H1 (cell line): Measurements from ENCODE around the gene BRIX1.

Source experiments
- BCL11A ChIP-seq, 2 experiments: IDR thresholded peaks; one replicate each; pipeline ENCODE4 v1.6.1; 2011; ENCODE audit warnings: low read depth in 2 of 2, low read length in 2 of 2, mild to moderate bottlenecking in 2 of 2
- CBX5 ChIP-seq: fragments of 300-800, 300-1000 bp; sonication (generic); IDR thresholded peaks from 2 replicates; pipeline ENCODE4 v1.7.1; 2016; ENCODE audit warnings: antibody characterized with exemption, low read length, low read depth
- CTCF ChIP-seq, 3 experiments: IDR thresholded peaks; 1 replicate in 2 of 3; 2 replicates in 1 of 3; pipeline versions ENCODE4 v1.5.1 to v1.6.1; 2011; ENCODE audit warnings: low read length in 3 of 3, mild to moderate bottlenecking in 3 of 3, inconsistent platforms in 2 of 3, low read depth in 1 of 3, moderate library complexity in 1 of 3; ENCODE audit not compliant: insufficient read depth in 1 of 3; ENCODE audit errors: control extremely low read depth in 1 of 3
- GABPA ChIP-seq: IDR thresholded peaks from 2 replicates; pipeline ENCODE4 v1.6.1; 2011; ENCODE audit warnings: mild to moderate bottlenecking, low read length, moderate library complexity, borderline replicate concordance; ENCODE audit not compliant: insufficient read depth
- JUND ChIP-seq: IDR thresholded peaks from 2 replicates; pipeline ENCODE4 v1.6.1; 2011; ENCODE audit warnings: mild to moderate bottlenecking, improper control_type of control experiment, low read length
- POLR2A ChIP-seq, 2 experiments: IDR thresholded peaks; 1 replicate in 1 of 2; 2 replicates in 1 of 2; pipeline ENCODE4 v1.6.1; 2011; ENCODE audit warnings: low read depth in 2 of 2, low read length in 2 of 2, mild to moderate bottlenecking in 2 of 2; ENCODE audit errors: control extremely low read depth in 1 of 2
- TCF12 ChIP-seq: IDR thresholded peaks from 2 replicates; pipeline ENCODE4 v1.6.1; 2011; ENCODE audit warnings: low read depth, mild to moderate bottlenecking, low read length
- YY1 ChIP-seq: IDR thresholded peaks from 2 replicates; pipeline ENCODE4 v1.6.1; 2011; ENCODE audit warnings: low read depth, mild to moderate bottlenecking, low read length

GRCh38 chr5:34889394-34889793, 26.1 kb upstream of the BRIX1 start:
- TF ChIP-seq TCF12 (no peak), CBX5 (no peak), YY1 (no peak), CTCF (IDR thresholded peaks at IDR 0.05; ENCODE audit: control extremely low read depth in 1 of 3, insufficient read depth in 1 of 3, low read depth in 1 of 3, low read length in 3 of 3) (no peak), JUND (no peak), BCL11A (IDR thresholded peaks at IDR 0.05; ENCODE audit: low read depth in 2 of 2, low read length in 2 of 2) (no peak), GABPA (no peak), POLR2A (IDR thresholded peaks at IDR 0.05; ENCODE audit: control extremely low read depth in 1 of 2, low read depth in 2 of 2, low read length in 2 of 2) (no peak)
